T1000 (cell line): ENCODE data around the gene TELO2.

Experiments
- DNase-seq: peaks from one replicate; lab custom pipeline; 2025; ENCODE audit warnings: mixed read lengths; lab: John Stamatoyannopoulos, UW

Gene TELO2

DNA sequence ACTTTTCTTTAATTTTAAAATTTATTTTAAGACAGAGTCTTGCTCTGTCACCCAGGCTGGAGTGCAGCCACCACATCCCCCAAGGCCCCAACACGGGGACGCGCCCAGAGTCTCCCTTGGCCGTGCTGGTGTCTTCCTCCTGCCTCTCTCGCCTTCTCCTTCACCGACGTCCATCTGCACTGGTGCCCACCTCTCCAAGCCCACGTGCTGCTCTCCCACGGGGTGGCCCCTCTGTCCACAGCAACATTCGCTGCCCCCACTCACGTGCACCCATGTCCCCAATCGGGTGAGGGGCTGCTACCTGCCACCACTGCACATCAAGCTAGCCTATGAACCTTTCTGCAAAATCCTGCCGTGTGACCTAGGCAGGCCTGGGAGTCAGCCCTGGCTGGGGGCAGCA, 43.4 kb downstream of the TELO2 start:
- no peak for DNase-seq

DNA sequence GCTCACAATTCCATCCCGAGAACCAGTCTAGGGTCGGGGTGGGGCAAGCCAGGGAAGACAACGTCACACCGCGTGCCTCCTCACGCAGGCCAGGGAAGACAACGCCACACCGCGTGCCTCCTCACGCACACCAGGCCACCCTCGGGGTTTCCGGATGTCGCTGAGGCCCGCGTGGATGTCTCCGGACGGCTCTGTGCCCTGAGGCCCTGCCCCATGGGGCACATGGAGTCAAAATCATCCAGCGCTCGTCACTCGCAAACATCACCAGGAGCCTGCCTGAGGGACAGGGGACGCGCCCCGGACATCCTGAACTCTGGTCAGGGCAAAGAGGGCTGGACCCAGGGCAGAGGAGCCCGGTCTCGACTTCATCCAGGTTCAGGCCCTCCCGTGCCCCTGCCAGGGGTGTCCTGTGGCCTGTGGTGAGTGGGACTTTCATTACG, 44.0 kb downstream of the TELO2 start:
- DNase-seq: no peak

- DNase-seq: no peak
Measured at GRCh38 chr16:1537763-1538289, 44.7 kb downstream of the TELO2 start.

DNA sequence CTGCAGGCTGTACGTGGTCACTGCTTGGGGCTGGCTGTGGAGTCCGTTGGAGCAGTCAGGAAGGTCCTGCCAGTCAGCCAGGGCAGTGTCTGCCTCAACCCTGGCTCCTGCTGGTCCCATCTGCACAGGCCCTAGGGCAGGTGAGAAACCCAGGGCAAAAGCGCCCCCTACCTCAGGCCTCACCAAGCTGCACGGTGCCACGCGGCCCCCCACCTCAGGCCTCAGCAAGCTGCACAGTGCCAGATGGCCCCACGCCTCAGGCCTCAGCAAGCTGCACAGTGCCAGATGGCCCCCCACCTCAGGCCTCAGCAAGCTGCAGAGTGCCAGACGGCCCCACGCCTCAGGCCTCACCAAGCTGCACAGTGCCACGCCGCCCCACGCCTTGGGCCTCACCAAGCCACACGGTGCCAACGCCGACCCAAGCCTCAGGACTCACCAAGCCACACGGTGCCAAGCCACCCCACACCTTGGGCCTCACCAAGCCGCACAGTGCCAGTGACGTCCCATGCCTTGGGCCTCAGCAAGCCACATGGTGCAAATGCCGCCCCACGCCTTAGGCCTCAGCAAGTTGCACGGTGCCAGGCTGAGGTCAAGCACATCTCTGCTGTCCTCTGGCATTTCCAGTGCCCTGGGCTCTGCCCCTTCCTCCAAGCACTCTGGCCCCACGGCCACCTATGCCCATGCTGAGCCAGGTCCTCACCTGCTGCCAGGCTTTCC, 45.8 kb downstream of the TELO2 start:
- no peak for DNase-seq

GRCh38 chr16:1539720-1540555, 46.8 kb downstream of the TELO2 start:
- no peak for DNase-seq

DNA sequence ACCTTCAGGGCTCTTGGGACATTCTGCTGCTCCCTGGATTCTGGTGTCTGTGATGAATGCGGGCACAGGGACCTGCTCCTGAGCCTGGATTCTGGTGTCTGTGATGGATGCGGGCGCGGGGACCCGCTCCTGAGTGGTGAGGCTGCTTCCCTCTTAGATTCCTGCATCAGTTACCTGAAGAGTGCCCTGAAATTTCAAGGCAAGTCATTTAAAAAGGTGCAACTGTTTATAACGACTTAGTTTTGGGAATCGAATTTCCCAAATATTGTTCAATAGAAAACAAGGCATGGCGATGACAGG, 47.3 kb downstream of the TELO2 start:
- DNase-seq: no peak

- no peak for DNase-seq
Measured at GRCh38 chr16:1541293-1542165, 48.4 kb downstream of the TELO2 start.

DNA sequence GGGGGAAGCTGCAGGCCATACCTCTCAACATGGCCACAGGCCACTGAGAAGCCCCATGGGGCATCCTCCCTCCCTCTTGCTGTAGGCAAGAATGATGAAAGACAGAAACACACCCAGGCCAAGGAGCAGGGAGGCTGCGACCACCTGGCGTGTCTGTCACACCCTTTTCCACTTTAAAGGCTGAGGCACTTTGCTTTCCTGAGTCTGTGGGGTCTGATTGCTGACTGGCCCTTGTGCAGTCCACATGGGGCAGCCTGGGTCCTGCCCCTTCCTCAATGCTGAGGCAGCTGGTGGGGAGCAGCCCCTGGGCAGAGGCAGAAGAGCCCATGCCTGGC, 49.0 kb downstream of the TELO2 start:
- DNase-seq: no peak

- no peak for DNase-seq
Measured at GRCh38 chr16:1542533-1542932, 49.4 kb downstream of the TELO2 start.

GRCh38 chr16:1543085-1543896, 50.1 kb downstream of the TELO2 start:
- peak; percentile 81 for DNase-seq

DNA sequence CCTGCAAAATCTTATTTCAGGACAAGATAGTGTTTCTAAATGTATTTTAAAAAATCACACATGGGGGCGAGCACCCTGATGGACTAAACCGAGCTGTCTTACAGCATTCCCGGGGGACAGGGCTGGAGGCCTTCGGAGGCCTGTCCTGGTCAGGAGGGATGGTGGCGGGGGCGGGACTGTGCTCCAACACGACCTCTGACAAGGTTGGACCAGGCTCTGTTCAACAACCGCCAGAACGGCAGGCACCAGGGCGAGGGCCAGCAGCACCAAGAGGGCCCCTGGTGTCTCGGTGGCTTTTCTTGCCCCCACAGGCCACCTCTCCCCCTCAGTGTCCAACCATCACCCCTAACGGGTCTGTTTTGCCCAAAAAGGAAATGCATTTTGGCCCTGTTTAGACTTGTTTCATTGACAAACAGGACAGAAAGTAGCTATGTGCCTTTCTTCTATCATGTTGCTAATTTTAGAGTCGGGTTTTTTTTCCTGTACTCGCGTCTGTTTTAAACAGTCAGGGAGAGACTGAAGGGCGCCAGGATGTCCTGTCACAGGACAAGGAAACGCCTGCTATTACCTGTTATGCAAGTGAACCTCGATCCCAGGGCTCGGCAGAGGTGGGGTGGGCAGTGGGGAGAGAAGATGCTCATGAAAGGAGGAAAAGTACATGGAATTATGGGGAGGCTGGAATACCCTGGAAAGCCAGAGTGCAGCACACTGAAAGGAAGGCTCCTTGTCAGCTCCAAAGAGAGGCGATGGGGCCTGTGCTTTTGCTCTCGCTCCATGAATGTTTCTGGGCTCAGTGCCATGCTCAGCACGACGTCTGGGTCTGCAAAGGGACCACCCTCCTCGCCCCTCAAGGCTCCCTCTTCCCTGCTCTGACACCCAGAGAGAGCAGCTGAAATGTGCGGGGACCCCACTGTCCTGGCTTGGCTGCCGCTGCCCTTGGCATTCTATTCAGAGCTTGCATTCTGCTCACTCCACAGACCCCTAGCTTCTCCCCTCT, 52.2 kb downstream of the TELO2 start:
- no peak for DNase-seq

GRCh38 chr16:1546430-1546829, 53.3 kb downstream of the TELO2 start:
- no peak for DNase-seq

- no peak for DNase-seq
Measured at GRCh38 chr16:1548233-1548632, 55.1 kb downstream of the TELO2 start.

GRCh38 chr16:1548727-1549126, 55.6 kb downstream of the TELO2 start:
- no peak for DNase-seq

GRCh38 chr16:1550069-1550468, 56.9 kb downstream of the TELO2 start:
- DNase-seq: no peak

DNA sequence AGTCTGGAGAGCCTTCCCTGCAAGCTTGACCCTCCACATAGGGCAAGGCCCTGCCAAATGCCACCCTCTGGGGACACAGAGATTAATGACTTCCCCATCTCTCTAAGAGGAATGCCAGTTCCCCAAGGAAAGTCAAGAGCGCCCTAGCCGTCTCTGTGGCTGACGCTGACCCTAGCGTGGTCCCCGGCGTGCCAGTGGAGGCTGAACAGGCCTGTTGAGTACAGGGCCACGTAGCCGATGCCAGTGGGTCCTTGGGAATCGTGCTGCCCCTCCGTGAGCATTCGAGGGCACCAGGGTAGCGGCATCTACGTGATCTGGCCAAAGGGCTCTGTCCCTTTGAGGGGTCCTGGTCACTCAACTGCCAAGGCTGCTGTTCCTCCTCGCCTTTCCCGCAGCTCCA, 57.5 kb downstream of the TELO2 start:
- DNase-seq: no peak

DNA sequence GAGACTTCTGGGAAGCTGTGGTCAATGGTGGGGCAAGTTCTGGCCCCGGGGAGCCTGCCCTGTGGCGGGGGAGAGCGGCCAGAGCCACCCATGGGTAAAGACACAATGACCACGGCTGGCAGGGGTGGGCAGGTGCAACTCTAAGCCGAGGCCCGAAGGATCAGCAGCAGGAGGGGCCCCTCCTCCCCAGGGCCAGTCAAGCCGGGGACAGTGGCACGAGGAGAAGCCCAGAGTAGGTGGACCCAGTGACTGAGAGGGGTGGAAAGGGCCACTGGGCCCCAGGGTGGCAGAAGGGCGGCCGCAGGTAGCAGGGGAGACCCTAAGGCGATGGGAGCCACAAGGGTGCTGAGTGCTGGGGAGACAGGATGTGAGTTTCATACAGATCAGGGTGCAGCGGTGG, 58.0 kb downstream of the TELO2 start:
- no peak for DNase-seq

- DNase-seq: no peak
Measured at GRCh38 chr16:1552129-1552528, 59.0 kb downstream of the TELO2 start.

DNA sequence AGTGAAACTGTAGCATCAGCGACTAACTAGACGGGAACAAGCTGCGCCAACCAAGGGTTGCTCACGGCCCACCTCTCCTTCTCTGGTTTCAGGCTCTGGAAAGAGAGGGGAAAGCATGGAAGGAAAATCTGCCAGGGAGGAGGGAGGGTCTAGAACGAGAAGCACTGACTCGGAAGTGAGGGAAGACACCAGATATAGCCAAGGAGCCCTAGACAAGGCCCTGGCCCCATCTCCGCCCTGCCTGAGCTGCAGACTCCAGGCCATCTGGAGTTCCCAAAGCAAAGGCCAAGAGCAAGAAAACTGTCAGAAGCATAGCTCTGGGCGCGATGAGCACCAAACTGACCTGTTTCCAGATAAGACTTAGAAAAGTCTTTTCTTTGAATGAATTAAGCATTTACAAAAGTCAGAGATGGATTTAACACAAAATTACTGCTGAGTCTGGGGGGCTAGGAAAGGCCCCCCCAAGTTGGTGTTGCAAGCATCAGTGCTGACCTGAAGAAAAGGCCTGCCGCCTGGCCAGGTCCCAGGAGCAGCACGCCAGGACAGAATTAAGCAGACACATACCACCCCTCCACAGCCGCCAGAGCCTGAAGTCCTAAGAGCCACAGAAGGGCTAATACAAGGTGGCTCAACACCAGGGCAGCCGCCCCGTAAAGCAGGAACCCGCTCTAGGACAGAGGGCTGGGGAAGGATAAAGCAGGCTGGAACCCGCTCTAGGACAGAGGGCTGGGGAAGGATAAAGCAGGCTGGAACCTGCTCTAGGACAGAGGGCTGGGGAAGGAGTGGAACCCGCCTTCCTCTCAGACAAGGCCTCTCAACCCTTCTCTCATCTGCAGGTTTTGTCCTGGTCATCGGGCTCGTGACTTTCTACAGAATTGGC, 61.0 kb downstream of the TELO2 start:
- DNase-seq: no peak
